Esophagus (tissue), 2 donors: Measurements from ENCODE around the gene POLR2E. TPM values are rescaled to one million over a fixed set of nuclear protein-coding genes. Genes with fewer than 3 reads are reported as not detected.

ENCODE experiments used
- H3K27ac ChIP-seq, 2 donors: one replicate each; pipeline ENCODE4 v1.5.1; 2013; ENCODE audit warnings: low read depth in 2 of 2, mild to moderate bottlenecking in 2 of 2, inconsistent platforms in 1 of 2, low read length in 1 of 2, moderate library complexity in 1 of 2
- H3K27me3 ChIP-seq, 2 donors: one replicate each; pipeline ENCODE4 v1.6.1; 2013; ENCODE audit warnings: low read length in 2 of 2, control low read depth in 1 of 2, mild to moderate bottlenecking in 1 of 2; ENCODE audit not compliant: insufficient read depth in 2 of 2, control insufficient read depth in 1 of 2
- H3K36me3 ChIP-seq, 2 donors: one replicate each; pipeline ENCODE4 v1.6.1; 2013; ENCODE audit warnings: low read length in 1 of 2; ENCODE audit not compliant: control insufficient read depth in 2 of 2, insufficient read depth in 2 of 2
- H3K4me1 ChIP-seq, 2 donors: one replicate each; pipeline ENCODE4 v1.6.1; 2013; ENCODE audit warnings: low read length in 1 of 2; ENCODE audit not compliant: control insufficient read depth in 2 of 2, insufficient read depth in 2 of 2
- H3K4me3 ChIP-seq, 2 donors: one replicate each; pipeline ENCODE4 v1.5.1; 2013; ENCODE audit warnings: low read length in 2 of 2, mild to moderate bottlenecking in 2 of 2, low read depth in 1 of 2, moderate library complexity in 1 of 2
- H3K9me3 ChIP-seq, 2 donors: one replicate each; pipeline ENCODE4 v1.6.1; 2013; ENCODE audit warnings: mild to moderate bottlenecking in 2 of 2, low read depth in 1 of 2, low read length in 1 of 2, moderate library complexity in 1 of 2; ENCODE audit not compliant: control insufficient read depth in 2 of 2, insufficient read depth in 1 of 2
- WGBS, 2 donors: extraction: QIAGEN DNeasy Blood & Tissue Kit; methylation state at CpG; one replicate each; pipeline ENCODE4 v1.1.7; 2013; 5-methylcytosine and 5-hydroxymethylcytosine counted together
- polyA plus RNA-seq, 2 donors: library from polyadenylated mRNA; stranded (reverse); fragments of 200-250 nt; gene quantifications; one replicate each; pipeline ENCODE4 v1.2.3, GENCODE V29; 2013
- donor health status: healthy with polysubstance abuse.
- donor health status: Bipolar disorder and iron deficiency.

POLR2E gene
- polyA plus RNA-seq = 100 to 1,000 TPM in 1 of 2 donors, 10 to 100 TPM in 1; 77.9 to 162 TPM

DNA sequence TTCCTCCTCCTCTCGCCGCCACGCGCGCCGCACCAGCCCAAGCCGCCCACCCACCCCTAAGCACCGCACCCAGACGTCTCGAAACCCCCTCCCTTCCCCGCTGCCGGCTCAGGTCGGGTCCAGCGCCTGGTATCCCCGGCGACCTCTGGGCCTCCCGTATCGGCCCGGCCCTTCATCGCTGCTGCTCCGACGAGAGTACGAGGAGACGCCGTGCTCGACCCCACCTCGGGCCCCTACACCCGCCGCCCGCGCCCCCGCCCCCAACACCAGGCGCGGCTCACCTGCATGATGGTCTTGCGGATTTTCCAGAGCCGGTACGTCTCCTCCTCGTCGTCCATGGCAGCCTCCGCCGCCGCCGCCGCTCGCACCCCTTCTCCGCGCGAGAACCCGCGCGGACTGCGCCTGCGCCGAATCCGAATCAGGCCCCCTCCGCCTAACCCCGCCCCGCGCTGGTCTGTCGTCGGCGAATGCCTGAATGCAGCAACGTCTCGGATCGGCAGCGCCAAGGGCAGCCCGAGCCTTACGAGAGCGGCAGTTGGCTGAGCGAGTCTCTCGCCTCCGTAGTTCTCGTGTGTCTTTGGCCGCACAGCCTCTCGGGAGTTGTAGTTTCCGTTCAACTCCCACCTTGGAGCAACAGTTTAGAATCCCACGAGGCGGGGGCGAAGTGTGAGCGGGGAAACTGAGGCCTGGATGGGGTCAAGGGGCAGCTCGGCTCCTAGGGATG, at the start of gene POLR2E:
Gene POLR2E (minus strand): TSS at position 398 of the 724 bp plus-strand sequence. CDS start 60 bp downstream, at position 338.
- peaks cover 8 to 19% of the 10 kb centered on the region in 2 donors for H3K4me1 ChIP-seq
- peaks cover 0 to 21% of the 10 kb centered on the region in 2 donors for H3K36me3 ChIP-seq
- H3K4me3 ChIP-seq = peak within 1 kb of the TSS; percentile 79 to 92
- H3K9me3 ChIP-seq = no peaks in the 10 kb centered on the region
- H3K27ac ChIP-seq = peak within 1 kb of the TSS; percentile 72 to 79
- no peaks in the 10 kb centered on the region for H3K27me3 ChIP-seq
- WGBS, 2 donors = 0% methylated on average over 79 to 81 of the region's 81 CpGs

- 94 to 100% methylated on average over 1 of the region's 1 CpG for WGBS, 2 donors
- Histone ChIP-seq H3K9me3 (no peaks in the 10 kb centered on the region), H3K27ac (no peak overlapping the region), H3K4me3 (no peak overlapping the region), H3K36me3 (peaks cover 6 to 38% of the 10 kb centered on the region in 2 donors), H3K4me1 (peaks cover 0 to 4% of the 10 kb centered on the region in 2 donors), H3K27me3 (no peaks in the 10 kb centered on the region)
These were observed 49.6 kb upstream of the POLR2E start for GRCh38 chr19:1144741-1145140.

DNA sequence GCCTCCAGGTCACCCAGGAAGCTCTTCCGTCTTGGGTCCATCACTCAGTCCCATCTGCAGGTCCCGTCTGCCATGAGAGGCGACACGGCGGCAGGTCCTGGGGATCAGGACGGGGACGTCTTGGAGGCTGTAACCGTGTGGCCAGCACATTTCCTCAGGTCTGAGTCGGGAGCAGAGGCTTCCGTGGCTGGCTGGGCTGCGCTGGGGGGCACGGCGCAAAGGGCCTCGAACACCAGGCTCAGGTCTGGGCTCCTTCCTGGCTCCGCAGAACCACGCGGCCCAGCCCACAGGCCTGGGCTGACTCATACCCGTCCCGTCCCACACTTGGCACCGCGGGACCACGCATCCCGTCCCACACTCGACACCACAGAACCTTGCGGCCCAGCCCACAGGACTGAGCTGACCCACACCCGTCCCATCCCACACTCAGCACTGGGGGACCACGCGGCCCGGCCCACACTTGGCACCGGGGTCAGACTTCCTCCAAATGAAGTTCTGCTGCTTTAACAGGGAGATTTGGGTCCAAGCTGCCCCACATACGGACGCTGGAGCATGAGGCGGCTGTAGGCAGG, 48.7 kb upstream of the POLR2E start:
- no peaks in the 10 kb centered on the region for H3K27me3 ChIP-seq
- WGBS, 2 donors = 92% methylated on average over 33 of the region's 33 CpGs
- H3K27ac ChIP-seq = no peak overlapping the region
- peaks cover 6 to 36% of the 10 kb centered on the region in 2 donors for H3K36me3 ChIP-seq
- peaks cover 0 to 4% of the 10 kb centered on the region in 2 donors for H3K4me1 ChIP-seq
- H3K4me3 ChIP-seq = no peak overlapping the region
- H3K9me3 ChIP-seq = no peaks in the 10 kb centered on the region

- 86 to 89% methylated on average over 5 of the region's 5 CpGs for WGBS, 2 donors
These were observed 46.8 kb upstream of the POLR2E start for GRCh38 chr19:1141944-1142343.

GRCh38 chr19:1140272-1141027, 45.3 kb upstream of the POLR2E start:
- Histone ChIP-seq H3K27me3 (no peaks in the 10 kb centered on the region), H3K9me3 (no peaks in the 10 kb centered on the region), H3K4me1 (peaks cover 0 to 12% of the 10 kb centered on the region in 2 donors), H3K36me3 (peaks cover 6 to 27% of the 10 kb centered on the region in 2 donors), H3K4me3 (no peak overlapping the region), H3K27ac (no peak overlapping the region)
- 92 to 94% methylated on average over 38 to 39 of the region's 39 CpGs for WGBS, 2 donors

More at GRCh38 chr19:1141944-1142343, 46.8 kb upstream of the POLR2E start:
- Histone ChIP-seq H3K9me3 (no peaks in the 10 kb centered on the region), H3K36me3 (peaks cover 6 to 41% of the 10 kb centered on the region in 2 donors), H3K4me3 (no peak overlapping the region), H3K27ac (no peak overlapping the region), H3K4me1 (peaks cover 0 to 2% of the 10 kb centered on the region in 2 donors), H3K27me3 (no peaks in the 10 kb centered on the region)

- H3K36me3 ChIP-seq = peaks cover 6 to 26% of the 10 kb centered on the region in 2 donors
- H3K4me3 ChIP-seq = no peak overlapping the region
- no peak overlapping the region for H3K27ac ChIP-seq
- WGBS, 2 donors = 90 to 94% methylated on average over 15 of the region's 15 CpGs
- peaks cover 0 to 16% of the 10 kb centered on the region in 2 donors for H3K4me1 ChIP-seq
- no peaks in the 10 kb centered on the region for H3K9me3 ChIP-seq
- no peaks in the 10 kb centered on the region for H3K27me3 ChIP-seq
These were observed 44.0 kb upstream of the POLR2E start for GRCh38 chr19:1139126-1139525.

GRCh38 chr19:1138121-1138520, 42.9 kb upstream of the POLR2E start:
- H3K4me1 ChIP-seq = peaks cover 3 to 25% of the 10 kb centered on the region in 2 donors
- no peaks in the 10 kb centered on the region for H3K27me3 ChIP-seq
- H3K27ac ChIP-seq = no peak overlapping the region
- WGBS, 2 donors = 69 to 81% methylated on average over 3 to 9 of the region's 11 CpGs
- no peaks in the 10 kb centered on the region for H3K9me3 ChIP-seq
- peaks cover 0 to 25% of the 10 kb centered on the region in 2 donors for H3K36me3 ChIP-seq
- no peak overlapping the region for H3K4me3 ChIP-seq

DNA sequence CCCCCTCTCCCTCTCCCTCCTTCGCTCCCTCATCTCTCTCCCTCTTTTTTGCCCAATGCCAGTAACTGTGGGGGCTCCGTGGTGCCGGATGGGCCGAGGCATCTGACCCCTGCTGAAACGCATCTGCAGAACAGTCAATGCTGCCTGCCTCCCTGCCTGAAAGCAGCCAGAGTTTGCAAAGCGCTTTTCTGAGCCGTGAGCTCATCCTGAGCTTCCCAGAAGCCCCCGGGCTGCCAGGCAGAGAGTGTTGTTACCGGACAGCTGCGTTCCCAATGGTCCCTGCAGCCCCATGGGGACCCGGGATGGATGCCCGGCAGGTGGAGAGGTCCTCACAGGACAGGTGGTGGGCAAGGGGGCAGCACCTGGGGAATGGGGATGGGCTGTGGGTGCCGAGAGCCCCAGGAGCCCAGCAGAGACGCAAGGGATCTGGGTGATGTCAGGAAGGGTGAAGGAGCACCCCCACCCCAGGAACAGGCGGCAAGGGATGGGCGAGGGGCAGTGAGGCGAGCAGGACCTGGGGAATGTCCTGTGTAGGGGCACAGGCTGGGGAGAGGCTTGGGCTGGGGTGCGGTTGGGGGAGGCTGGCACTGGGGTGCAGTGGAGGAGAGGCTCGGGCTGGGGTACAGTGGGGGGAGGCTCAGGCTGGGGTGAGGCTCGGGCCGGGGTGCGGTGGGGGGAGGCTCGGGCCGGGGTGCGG, 41.6 kb upstream of the POLR2E start:
- Histone ChIP-seq H3K27me3 (no peaks in the 10 kb centered on the region), H3K27ac (peak overlapping the region; percentile 36 to 69), H3K4me1 (peaks cover 11 to 34% of the 10 kb centered on the region in 2 donors), H3K4me3 (no peak overlapping the region), H3K9me3 (no peaks in the 10 kb centered on the region), H3K36me3 (peaks cover 0 to 19% of the 10 kb centered on the region in 2 donors)
- 72 to 75% methylated on average over 18 to 24 of the region's 25 CpGs for WGBS, 2 donors

DNA sequence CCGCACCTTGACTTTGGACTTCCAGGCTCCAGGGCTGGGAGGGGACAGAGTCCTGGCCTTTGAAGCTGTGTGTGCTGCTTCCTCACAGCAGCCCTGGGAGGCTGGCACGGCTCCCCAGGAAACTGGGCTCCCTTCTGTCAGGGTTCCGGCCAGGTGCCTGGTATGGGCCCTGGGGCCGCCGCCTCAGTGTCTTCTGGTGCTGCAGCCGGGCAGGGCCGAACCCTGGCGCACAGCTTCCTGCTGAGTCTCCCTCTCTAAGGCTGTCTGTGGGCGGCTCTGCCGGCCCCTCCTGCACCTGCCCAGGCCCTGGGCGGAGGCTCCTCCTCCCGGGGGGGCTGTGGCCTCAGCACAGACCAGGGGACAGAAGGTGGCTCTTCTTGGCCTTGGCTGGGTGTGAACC, 41.0 kb upstream of the POLR2E start:
- H3K27me3 ChIP-seq = no peaks in the 10 kb centered on the region
- WGBS, 2 donors = 34 to 45% methylated on average over 12 of the region's 12 CpGs
- H3K4me1 ChIP-seq = peaks cover 11 to 37% of the 10 kb centered on the region in 2 donors
- peaks cover 0 to 19% of the 10 kb centered on the region in 2 donors for H3K36me3 ChIP-seq
- H3K9me3 ChIP-seq = no peaks in the 10 kb centered on the region
- H3K27ac ChIP-seq = peak overlapping the region; percentile 66 to 69
- peak overlapping the region in 1 of 2 donors; percentile 5 for H3K4me3 ChIP-seq
